ENCODE results near the gene KCNMA1. TPM values are rescaled to one million over a fixed set of nuclear protein-coding genes. Genes with fewer than 3 reads are reported as not detected.

The KCNMA1 gene
- total RNA-seq, 1 experiment from 2014 or later: 0.49 TPM

DNA sequence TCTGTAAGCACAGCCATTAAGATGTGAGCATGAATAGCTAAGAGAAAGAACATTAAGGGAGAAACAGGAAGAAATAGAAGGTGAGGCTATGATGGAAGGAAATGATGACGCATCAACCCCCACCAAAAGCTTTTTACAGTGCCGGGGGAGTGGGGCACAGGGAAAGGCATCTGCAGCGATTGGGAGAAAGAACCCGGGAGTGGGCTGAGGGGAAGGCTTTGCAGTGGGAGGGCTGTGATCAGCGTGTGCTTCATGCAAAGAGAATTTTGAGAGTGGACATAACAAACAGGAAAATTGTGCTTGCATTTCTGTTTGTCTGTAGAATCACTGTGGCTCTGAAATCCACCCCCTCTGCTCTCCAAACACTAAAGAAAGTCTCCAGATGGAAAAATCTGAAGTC, 250.8 kb downstream of the KCNMA1 start:
- intact Hi-C loops (cut with micrococcal nuclease): no loop called here
- no peak overlapping the region for H3K9ac ChIP-seq (ENCODE audit: low read length)

DNA sequence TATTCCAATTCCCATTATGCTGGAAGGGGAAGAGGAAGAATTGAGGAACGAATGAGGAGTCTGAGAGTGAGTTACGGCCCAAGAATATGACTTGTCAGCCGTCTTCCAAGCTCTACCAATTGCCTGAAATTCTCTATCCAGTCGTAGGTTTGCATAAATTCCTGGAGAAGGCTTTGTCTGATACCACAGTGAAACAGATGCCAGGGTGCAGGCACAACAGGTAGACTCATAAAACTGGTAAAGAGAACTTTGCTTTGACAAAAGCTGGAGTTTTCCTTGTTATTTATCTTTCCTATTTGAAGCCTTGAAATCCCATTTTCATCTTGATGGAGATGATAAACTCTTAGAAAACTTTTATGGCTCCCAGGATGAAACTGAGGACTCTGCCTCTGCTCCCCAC, 251.2 kb downstream of the KCNMA1 start:
- Histone ChIP-seq H2AFZ (ENCODE audit: low read depth, low read length, poor library complexity, severe bottlenecking) (no peak overlapping the region), H3K79me2 (ENCODE audit: insufficient read depth, low read length) (no peaks in the 10 kb centered on the region), H3K27me3 (ENCODE audit: insufficient read depth, low read length) (peaks cover 35% of the 10 kb centered on the region; the same call in 1 of the 2 replicates), H3K36me3 (ENCODE audit: control insufficient read depth in 1 of 2, insufficient read depth in 2 of 2, low read length in 2 of 2) (no peaks in the 10 kb centered on the region), H3K27ac (ENCODE audit: low read depth, low read length) (no peak overlapping the region), H3K4me3 (replicated peaks in 1 of 2; ENCODE audit: low read depth in 1 of 2, low read length in 2 of 2) (no peak overlapping the region), H3K9ac (ENCODE audit: low read length) (no peak overlapping the region), H3K9me3 (ENCODE audit: control insufficient read depth in 1 of 2, insufficient read depth in 1 of 2, low read depth in 1 of 2, low read length in 2 of 2) (no peaks in the 10 kb centered on the region), H3K4me1 (ENCODE audit: control insufficient read depth in 1 of 2, insufficient read depth in 2 of 2, low read length in 2 of 2) (no peaks in the 10 kb centered on the region), H3K4me2 (ENCODE audit: low read length) (no peak overlapping the region), H4K20me1 (ENCODE audit: insufficient read depth) (no peaks in the 10 kb centered on the region), H3K9me2 (ENCODE audit: insufficient read depth) (no peaks in the 10 kb centered on the region)
- POLR2A ChIA-PET: no interaction called here
- CTCF ChIA-PET: interaction anchor here (1.4 kb wide), 1 partner anchor 222 kb away, joined by 3 read pairs; no protein-coding TSS in a partner anchor
- RAD21 ChIA-PET (ENCODE audit: low non-redundant PET in 1 of 2, low total read pairs in 2 of 2, uncharacterized antibody in 2 of 2, unreplicated experiment in 2 of 2): no interaction called here
- intact Hi-C loops (cut with micrococcal nuclease): no loop called here
- ATAC-seq: no peak
- DNase-seq (ENCODE audit: low read depth, low spot score): no peak
- BruUV-seq (replicated peaks): no TSS peak
- TF ChIP-seq CBX3 (IDR thresholded peaks at IDR 0.05; ENCODE audit: low read depth) (no peak), ZNF274 (IDR thresholded peaks at IDR 0.05; ENCODE audit: low read depth, low read length) (no peak), POLR2AphosphoS5 (IDR thresholded peaks at IDR 0.05; ENCODE audit: low read depth, low read length) (no peak), RAD21 (IDR thresholded peaks at IDR 0.05; ENCODE audit: low read depth) (no peak), SP1 (IDR thresholded peaks at IDR 0.05; ENCODE audit: low read depth) (no peak), EZH2phosphoT487 (IDR thresholded peaks at IDR 0.05; ENCODE audit: borderline replicate concordance) (no peak), SRF (IDR thresholded peaks at IDR 0.05; ENCODE audit: low read depth) (no peak), YY1 (IDR thresholded peaks at IDR 0.05; ENCODE audit: extremely low read depth, insufficient replicate concordance, low read depth, low read length) (no peak), JUND (IDR thresholded peaks at IDR 0.05) (no peak)
- TF ChIP-seq, protein P1, sequence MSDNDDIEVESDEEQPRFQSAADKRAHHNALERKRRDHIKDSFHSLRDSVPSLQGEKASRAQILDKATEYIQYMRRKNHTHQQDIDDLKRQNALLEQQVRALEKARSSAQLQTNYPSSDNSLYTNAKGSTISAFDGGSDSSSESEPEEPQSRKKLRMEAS (IDR thresholded peaks at IDR 0.05): no peak
- TF ChIP-seq, protein P2, sequence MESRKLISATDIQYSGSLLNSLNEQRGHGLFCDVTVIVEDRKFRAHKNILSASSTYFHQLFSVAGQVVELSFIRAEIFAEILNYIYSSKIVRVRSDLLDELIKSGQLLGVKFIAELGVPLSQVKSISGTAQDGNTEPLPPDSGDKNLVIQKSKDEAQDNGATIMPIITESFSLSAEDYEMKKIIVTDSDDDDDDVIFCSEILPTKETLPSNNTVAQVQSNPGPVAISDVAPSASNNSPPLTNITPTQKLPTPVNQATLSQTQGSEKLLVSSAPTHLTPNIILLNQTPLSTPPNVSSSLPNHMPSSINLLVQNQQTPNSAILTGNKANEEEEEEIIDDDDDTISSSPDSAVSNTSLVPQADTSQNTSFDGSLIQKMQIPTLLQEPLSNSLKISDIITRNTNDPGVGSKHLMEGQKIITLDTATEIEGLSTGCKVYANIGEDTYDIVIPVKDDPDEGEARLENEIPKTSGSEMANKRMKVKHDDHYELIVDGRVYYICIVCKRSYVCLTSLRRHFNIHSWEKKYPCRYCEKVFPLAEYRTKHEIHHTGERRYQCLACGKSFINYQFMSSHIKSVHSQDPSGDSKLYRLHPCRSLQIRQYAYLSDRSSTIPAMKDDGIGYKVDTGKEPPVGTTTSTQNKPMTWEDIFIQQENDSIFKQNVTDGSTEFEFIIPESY (IDR thresholded peaks at IDR 0.05; ENCODE audit: extremely low read depth, insufficient replicate concordance, low read length): no peak
- TF ChIP-seq, protein P3, sequence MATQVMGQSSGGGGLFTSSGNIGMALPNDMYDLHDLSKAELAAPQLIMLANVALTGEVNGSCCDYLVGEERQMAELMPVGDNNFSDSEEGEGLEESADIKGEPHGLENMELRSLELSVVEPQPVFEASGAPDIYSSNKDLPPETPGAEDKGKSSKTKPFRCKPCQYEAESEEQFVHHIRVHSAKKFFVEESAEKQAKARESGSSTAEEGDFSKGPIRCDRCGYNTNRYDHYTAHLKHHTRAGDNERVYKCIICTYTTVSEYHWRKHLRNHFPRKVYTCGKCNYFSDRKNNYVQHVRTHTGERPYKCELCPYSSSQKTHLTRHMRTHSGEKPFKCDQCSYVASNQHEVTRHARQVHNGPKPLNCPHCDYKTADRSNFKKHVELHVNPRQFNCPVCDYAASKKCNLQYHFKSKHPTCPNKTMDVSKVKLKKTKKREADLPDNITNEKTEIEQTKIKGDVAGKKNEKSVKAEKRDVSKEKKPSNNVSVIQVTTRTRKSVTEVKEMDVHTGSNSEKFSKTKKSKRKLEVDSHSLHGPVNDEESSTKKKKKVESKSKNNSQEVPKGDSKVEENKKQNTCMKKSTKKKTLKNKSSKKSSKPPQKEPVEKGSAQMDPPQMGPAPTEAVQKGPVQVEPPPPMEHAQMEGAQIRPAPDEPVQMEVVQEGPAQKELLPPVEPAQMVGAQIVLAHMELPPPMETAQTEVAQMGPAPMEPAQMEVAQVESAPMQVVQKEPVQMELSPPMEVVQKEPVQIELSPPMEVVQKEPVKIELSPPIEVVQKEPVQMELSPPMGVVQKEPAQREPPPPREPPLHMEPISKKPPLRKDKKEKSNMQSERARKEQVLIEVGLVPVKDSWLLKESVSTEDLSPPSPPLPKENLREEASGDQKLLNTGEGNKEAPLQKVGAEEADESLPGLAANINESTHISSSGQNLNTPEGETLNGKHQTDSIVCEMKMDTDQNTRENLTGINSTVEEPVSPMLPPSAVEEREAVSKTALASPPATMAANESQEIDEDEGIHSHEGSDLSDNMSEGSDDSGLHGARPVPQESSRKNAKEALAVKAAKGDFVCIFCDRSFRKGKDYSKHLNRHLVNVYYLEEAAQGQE (IDR thresholded peaks at IDR 0.05; ENCODE audit: low read depth): no peak
- TF ChIP-seq, protein P4, sequence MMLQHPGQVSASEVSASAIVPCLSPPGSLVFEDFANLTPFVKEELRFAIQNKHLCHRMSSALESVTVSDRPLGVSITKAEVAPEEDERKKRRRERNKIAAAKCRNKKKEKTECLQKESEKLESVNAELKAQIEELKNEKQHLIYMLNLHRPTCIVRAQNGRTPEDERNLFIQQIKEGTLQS (IDR thresholded peaks at IDR 0.05): no peak

More for the DNA sequence above, 250.8 kb downstream of the KCNMA1 start:
- ChIA-PET CTCF (interaction anchor here (1.4 kb wide), 1 partner anchor 222 kb away, joined by 3 read pairs; no protein-coding TSS in a partner anchor), POLR2A (no interaction called here), RAD21 (ENCODE audit: low non-redundant PET in 1 of 2, low total read pairs in 2 of 2, uncharacterized antibody in 2 of 2, unreplicated experiment in 2 of 2) (no interaction called here)
- Histone ChIP-seq H3K27ac (ENCODE audit: low read depth, low read length) (no peak overlapping the region), H3K36me3 (ENCODE audit: control insufficient read depth in 1 of 2, insufficient read depth in 2 of 2, low read length in 2 of 2) (no peaks in the 10 kb centered on the region), H3K4me3 (replicated peaks in 1 of 2; ENCODE audit: low read depth in 1 of 2, low read length in 2 of 2) (no peak overlapping the region), H3K4me2 (ENCODE audit: low read length) (no peak overlapping the region), H3K79me2 (ENCODE audit: insufficient read depth, low read length) (no peaks in the 10 kb centered on the region), H3K9me3 (ENCODE audit: control insufficient read depth in 1 of 2, insufficient read depth in 1 of 2, low read depth in 1 of 2, low read length in 2 of 2) (no peaks in the 10 kb centered on the region), H4K20me1 (ENCODE audit: insufficient read depth) (no peaks in the 10 kb centered on the region), H3K27me3 (ENCODE audit: insufficient read depth, low read length) (peaks cover 35% of the 10 kb centered on the region; the same call in 1 of the 2 replicates), H2AFZ (ENCODE audit: low read depth, low read length, poor library complexity, severe bottlenecking) (no peak overlapping the region), H3K9me2 (ENCODE audit: insufficient read depth) (no peaks in the 10 kb centered on the region), H3K4me1 (ENCODE audit: control insufficient read depth in 1 of 2, insufficient read depth in 2 of 2, low read length in 2 of 2) (peaks cover 0 to 5% of the 10 kb centered on the region in 2 experiments; a peak in 1 of 4 replicates)
- TF ChIP-seq CEBPB (IDR thresholded peaks at IDR 0.05; ENCODE audit: low read depth) (no peak), FOSL1 (IDR thresholded peaks at IDR 0.05; ENCODE audit: low read depth) (no peak), EZH2 (IDR thresholded peaks at IDR 0.05) (no peak), TCF7L2 (IDR thresholded peaks at IDR 0.05; ENCODE audit: borderline replicate concordance, extremely low read depth, insufficient read depth, insufficient read length) (no peak), YY1 (IDR thresholded peaks at IDR 0.05; ENCODE audit: extremely low read depth, insufficient replicate concordance, low read depth, low read length) (no peak), ZFX (IDR thresholded peaks at IDR 0.05) (no peak)
- ATAC-seq: no peak
- no TSS peak for BruUV-seq (replicated peaks)
- DNase-seq (ENCODE audit: low read depth, low spot score): no peak

Measured in HCT116 (cell line).